Cardiac muscle cell (in vitro differentiated cells and primary cell): ENCODE measurements around the gene ANKRD11. TPM values are rescaled to one million over a fixed set of nuclear protein-coding genes. Genes with fewer than 3 reads are reported as not detected.

Experiments
- DNase-seq, 2 donors: peaks; one replicate each; pipeline versions ENCODE4 v3.0.0 to v3.0.0-alpha.2; 2010 to 2017; ENCODE audit warnings: low read depth in 1 of 2, low spot score in 1 of 2
- H3K27ac ChIP-seq: fragments of 200-600 bp; sonication (generic); 2 replicates; pipeline ENCODE4 v1.5.1; 2016
- H3K27me3 ChIP-seq: fragments of 200-600 bp; sonication (generic); 2 replicates; pipeline ENCODE4 v1.6.0; 2016; ENCODE audit warnings: control low read depth
- H3K36me3 ChIP-seq: fragments of 200-600 bp; sonication (generic); 2 replicates; pipeline ENCODE4 v1.5.1; 2016; ENCODE audit warnings: control low read depth
- H3K4me1 ChIP-seq: fragments of 200-600 bp; sonication (generic); 2 replicates; pipeline ENCODE4 v1.8.1; 2017; ENCODE audit warnings: low read depth, mild to moderate bottlenecking, mixed run types
- H3K4me3 ChIP-seq: fragments of 200-600 bp; sonication (generic); 2 replicates; pipeline ENCODE4 v1.5.1; 2016; ENCODE audit warnings: mild to moderate bottlenecking
- H3K9me3 ChIP-seq: fragments of 200-600 bp; sonication (generic); 2 replicates; pipeline ENCODE4 v1.5.1; 2017; ENCODE audit warnings: low read depth, mild to moderate bottlenecking, control low read depth
- polyA plus RNA-seq: library from polyadenylated mRNA; unstranded; fragments of >200 nt; fragmentation: Nextera tagmentation; extraction: Ambion mirVana; gene quantifications from 2 replicates; pipeline ENCODE4 v1.2.1, GENCODE V29; 2016
- total RNA-seq: library from RNA; depleted of rRNA; stranded (reverse); fragments of >200 nt; gene quantifications from 2 replicates; pipeline ENCODE4 v1.2.3, GENCODE V29; 2016
- TF ChIP-seq, protein P1 (sequence below): IDR thresholded peaks from 2 replicates; pipeline ENCODE4 v1.5.1; 2012; ENCODE audit warnings: low read depth, mild to moderate bottlenecking, low read length

Gene ANKRD11
- total and polyA plus RNA-seq, 2 experiments from 2014 or later: 111 to 131 TPM

DNA sequence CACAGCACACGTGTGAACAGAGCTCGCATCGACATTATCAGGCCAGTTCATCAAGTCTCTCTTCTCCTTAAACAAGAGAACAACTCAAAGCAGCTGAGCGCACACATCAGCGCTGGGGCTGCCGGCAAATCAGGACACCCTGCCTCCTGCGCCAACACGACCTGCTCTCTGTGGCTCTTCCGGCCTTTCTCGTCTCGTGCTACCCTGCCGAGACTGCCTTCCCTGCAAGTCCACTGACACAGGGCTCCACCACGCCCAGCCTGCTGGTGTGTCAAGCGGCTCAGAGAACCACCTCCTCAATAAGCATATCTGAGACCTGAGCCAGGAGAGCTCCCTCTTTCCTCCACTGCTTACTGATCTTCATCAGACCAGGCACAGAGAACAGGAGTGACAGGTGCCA, 176.0 kb downstream of the ANKRD11 start:
- Histone ChIP-seq H3K27ac (no peak overlapping the region), H3K36me3 (no peaks in the 10 kb centered on the region)
- TF ChIP-seq, protein P1, sequence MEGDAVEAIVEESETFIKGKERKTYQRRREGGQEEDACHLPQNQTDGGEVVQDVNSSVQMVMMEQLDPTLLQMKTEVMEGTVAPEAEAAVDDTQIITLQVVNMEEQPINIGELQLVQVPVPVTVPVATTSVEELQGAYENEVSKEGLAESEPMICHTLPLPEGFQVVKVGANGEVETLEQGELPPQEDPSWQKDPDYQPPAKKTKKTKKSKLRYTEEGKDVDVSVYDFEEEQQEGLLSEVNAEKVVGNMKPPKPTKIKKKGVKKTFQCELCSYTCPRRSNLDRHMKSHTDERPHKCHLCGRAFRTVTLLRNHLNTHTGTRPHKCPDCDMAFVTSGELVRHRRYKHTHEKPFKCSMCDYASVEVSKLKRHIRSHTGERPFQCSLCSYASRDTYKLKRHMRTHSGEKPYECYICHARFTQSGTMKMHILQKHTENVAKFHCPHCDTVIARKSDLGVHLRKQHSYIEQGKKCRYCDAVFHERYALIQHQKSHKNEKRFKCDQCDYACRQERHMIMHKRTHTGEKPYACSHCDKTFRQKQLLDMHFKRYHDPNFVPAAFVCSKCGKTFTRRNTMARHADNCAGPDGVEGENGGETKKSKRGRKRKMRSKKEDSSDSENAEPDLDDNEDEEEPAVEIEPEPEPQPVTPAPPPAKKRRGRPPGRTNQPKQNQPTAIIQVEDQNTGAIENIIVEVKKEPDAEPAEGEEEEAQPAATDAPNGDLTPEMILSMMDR: no peak

DNA sequence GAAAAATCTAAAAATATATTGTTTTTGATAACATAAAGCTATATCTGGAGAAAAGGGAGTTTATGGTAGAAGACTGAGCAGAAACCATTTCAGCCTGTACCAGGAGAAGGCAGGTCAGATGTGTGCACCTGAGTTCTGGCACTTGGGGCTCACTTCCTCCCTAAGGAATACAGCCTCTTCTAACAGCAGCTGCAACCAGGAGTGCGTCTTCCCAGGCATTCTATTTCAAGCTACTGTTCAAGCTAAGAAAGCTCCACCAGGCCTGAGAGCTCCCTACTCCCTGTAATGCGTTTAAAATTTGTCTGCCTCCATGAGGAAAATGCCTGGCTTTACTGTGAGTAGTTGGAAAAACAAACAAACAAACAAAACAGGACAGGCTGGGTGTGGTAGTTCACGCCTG, 176.8 kb downstream of the ANKRD11 start:
- Histone ChIP-seq H3K9me3 (no peaks in the 10 kb centered on the region), H3K27ac (no peak overlapping the region)
- DNase-seq: no peak

More for the DNA sequence above, 176.0 kb downstream of the ANKRD11 start:
- H3K9me3 ChIP-seq: no peaks in the 10 kb centered on the region
- H3K4me1 ChIP-seq: peaks cover 7% of the 10 kb centered on the region
- no peak for DNase-seq
- no peak overlapping the region for H3K4me3 ChIP-seq
- no peaks in the 10 kb centered on the region for H3K27me3 ChIP-seq

DNA sequence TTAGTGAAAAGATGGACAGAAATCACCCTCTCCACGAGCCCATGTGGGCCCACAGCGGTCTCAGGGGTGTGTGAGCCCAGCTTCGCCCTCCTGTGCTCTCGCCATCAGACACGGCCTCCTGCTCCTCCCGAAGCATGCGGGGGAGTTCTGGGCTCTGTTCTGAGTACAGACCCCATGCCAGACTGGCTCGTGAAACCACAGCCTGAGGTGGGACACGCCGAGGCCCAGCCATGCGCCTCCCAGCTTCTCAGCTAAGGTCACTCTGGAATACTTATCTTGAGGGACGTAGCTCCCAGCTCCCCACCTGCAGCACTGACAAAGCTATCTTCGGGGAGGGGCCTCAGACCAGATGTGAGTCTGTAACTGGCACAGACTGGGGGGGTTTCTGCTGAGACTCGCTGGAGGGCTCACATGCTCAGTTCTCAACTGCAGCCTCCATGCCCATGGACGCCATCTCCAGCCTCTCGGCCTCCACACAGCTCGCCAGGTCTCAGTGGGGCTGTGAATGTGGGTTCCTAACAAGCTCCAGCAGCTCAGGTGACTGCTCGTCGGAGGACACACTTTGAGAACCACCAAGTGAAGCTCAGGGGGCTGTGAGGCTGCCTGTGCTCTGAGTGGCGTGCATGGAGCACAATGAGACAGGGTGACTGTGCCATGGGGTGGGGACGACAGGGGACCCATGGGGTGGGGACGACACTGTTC, 177.6 kb downstream of the ANKRD11 start:
- no peaks in the 10 kb centered on the region for H3K4me1 ChIP-seq
- no peaks in the 10 kb centered on the region for H3K27me3 ChIP-seq
- H3K27ac ChIP-seq: no peak overlapping the region
- H3K4me3 ChIP-seq: no peak overlapping the region
- DNase-seq: no peak
- no peaks in the 10 kb centered on the region for H3K36me3 ChIP-seq
- H3K9me3 ChIP-seq: no peaks in the 10 kb centered on the region
- TF ChIP-seq, protein P1: no peak

More for the DNA sequence above, 176.8 kb downstream of the ANKRD11 start:
- no peak overlapping the region for H3K4me3 ChIP-seq
- no peaks in the 10 kb centered on the region for H3K4me1 ChIP-seq
- no peaks in the 10 kb centered on the region for H3K27me3 ChIP-seq
- no peaks in the 10 kb centered on the region for H3K36me3 ChIP-seq
- TF ChIP-seq, protein P1: no peak

DNA sequence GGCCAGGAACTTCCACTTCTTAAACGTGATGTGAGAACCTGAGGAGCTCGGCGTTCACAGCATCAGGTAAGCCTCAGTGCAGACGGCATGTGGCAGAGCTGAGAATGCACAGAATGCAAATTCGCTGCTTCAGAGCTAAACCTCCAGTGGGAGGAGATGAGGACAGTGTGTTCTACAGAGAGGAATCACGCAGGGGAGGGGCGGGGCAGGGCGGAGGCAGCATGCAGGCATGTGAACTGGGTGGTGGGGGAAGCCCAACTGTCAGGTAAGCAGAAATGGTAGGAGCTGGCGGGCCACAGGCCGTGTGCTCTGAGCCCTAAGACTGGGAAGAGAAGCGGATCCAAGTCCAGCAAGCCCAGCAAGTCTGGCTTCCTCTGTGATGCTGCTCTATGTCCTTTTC, 178.2 kb downstream of the ANKRD11 start:
- TF ChIP-seq, protein P1: no peak
- Histone ChIP-seq H3K9me3 (no peaks in the 10 kb centered on the region), H3K4me3 (no peak overlapping the region), H3K4me1 (no peaks in the 10 kb centered on the region), H3K36me3 (no peaks in the 10 kb centered on the region), H3K27ac (no peak overlapping the region), H3K27me3 (no peaks in the 10 kb centered on the region)
- DNase-seq: no peak

DNA sequence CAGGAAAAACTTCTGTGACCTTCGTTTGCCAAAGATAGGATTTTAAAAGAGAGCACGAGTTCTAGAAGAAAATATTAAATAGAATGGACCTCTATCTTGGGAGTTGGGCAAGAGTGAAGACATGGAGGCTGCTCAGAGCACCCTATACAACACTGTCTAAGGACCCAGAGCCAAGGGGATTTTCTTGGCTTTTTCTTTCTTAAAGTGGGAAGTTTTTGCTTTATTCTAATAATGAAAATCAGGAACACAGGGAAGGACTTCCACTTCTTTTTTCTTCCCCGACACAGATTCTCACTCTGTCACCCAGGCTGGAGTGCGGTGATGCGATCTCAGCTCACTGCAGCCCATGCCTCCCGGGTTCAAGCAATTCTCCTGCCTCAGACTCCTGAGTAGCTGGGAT, 178.7 kb downstream of the ANKRD11 start:
- Histone ChIP-seq H3K27me3 (no peaks in the 10 kb centered on the region), H3K4me1 (no peaks in the 10 kb centered on the region), H3K36me3 (no peaks in the 10 kb centered on the region), H3K27ac (no peak overlapping the region), H3K9me3 (no peaks in the 10 kb centered on the region), H3K4me3 (no peak overlapping the region)
- TF ChIP-seq, protein P1: no peak
- no peak for DNase-seq
